ENCODE data around the gene CDH4.

- TF ChIP-seq HOXB6 (CRISPR knock-in tag; IDR thresholded peaks at IDR 0.05; ENCODE audit: borderline replicate concordance) (no peak), POLR2AphosphoS5 (IDR thresholded peaks at IDR 0.05; ENCODE audit: control insufficient read depth, insufficient read depth, low read depth, low read length) (no peak), MBD2 (IDR thresholded peaks at IDR 0.05; ENCODE audit: borderline replicate concordance, low read depth) (no peak), ZNF174 (CRISPR knock-in tag; IDR thresholded peaks at IDR 0.05) (no peak), RBM22 (IDR thresholded peaks at IDR 0.05; ENCODE audit: low read depth, low read length, poor library complexity, severe bottlenecking) (no peak), LEF1 (IDR thresholded peaks at IDR 0.05) (no peak), ATF1 (CRISPR knock-in tag; IDR thresholded peaks at IDR 0.05) (no peak), ATF1 (tag; IDR thresholded peaks at IDR 0.05) (no peak), ARID2 (IDR thresholded peaks at IDR 0.05) (no peak), CTCF (IDR thresholded peaks at IDR 0.05 in 2 of 3, conservative IDR thresholded peaks at IDR 0.05 in 1 of 3; ENCODE audit: insufficient read depth in 2 of 3, low read depth in 1 of 3, low read length in 3 of 3) (no peak)
- TF ChIP-seq, protein P1, sequence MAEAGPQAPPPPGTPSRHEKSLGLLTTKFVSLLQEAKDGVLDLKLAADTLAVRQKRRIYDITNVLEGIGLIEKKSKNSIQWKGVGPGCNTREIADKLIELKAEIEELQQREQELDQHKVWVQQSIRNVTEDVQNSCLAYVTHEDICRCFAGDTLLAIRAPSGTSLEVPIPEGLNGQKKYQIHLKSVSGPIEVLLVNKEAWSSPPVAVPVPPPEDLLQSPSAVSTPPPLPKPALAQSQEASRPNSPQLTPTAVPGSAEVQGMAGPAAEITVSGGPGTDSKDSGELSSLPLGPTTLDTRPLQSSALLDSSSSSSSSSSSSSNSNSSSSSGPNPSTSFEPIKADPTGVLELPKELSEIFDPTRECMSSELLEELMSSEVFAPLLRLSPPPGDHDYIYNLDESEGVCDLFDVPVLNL (CRISPR knock-in tag; IDR thresholded peaks at IDR 0.05; ENCODE audit: low read depth) = no peak
These were observed 501.4 kb downstream of the CDH4 start for GRCh38 chr20:61753316-61753942.
